HG03060 (cell line): ENCODE measurements around the gene C6orf163.

Source experiments
- ATAC-seq: cut with Tn5 transposase; IDR thresholded peaks from one replicate; pipeline ENCODE4 v1.9.1; 2021; ENCODE audit warnings: low read depth, moderate number of reproducible peaks; ENCODE audit not compliant: unreplicated experiment

C6orf163 gene

GRCh38 chr6:87407901-87408720 lies 63.5 kb downstream of the C6orf163 start, which contains the start of gene CFAP206:
Gene CFAP206, plus strand, starts transcription at chr6:87407972. Its CDS starts 1,868 bp downstream, at chr6:87409840.
- ATAC-seq = peak; percentile 62

GRCh38 chr6:87408721-87409155 lies 64.1 kb downstream of the C6orf163 start:
- peak; percentile 7 for ATAC-seq
